HepG2 (cell line): ENCODE data around the gene GGT7.
A peak's percentile ranks its signal among the peaks of the same experiment; 100 is the strongest.

Experiments used
- AKNA ChIP-seq: sonication (generic); formaldehyde crosslinking; IDR thresholded peaks from 2 replicates; pipeline ENCODE4 v1.4.0; 2020; ENCODE audit warnings: missing genetic modification reagents, borderline replicate concordance
- CTCF ChIP-seq: sonication (generic); formaldehyde crosslinking; IDR thresholded peaks from 2 replicates; pipeline ENCODE4 v1.5.0; 2020; ENCODE audit warnings: mild to moderate bottlenecking, missing genetic modification reagents, moderate library complexity
- GABPA ChIP-seq, 2 experiments: IDR thresholded peaks; 2 replicates each; pipeline ENCODE4 v1.6.1; 2011 to 2016; ENCODE audit warnings: low read depth in 2 of 2, low read length in 1 of 2, missing biosample characterization in 1 of 2, missing genetic modification characterization in 1 of 2
- HDAC6 ChIP-seq: fragments of 200-600 bp; sonication (generic); IDR thresholded peaks from 2 replicates; pipeline ENCODE4 v1.7.0; 2017; ENCODE audit warnings: mild to moderate bottlenecking, antibody characterized with exemption, low read length, low read depth
- POLR2A ChIP-seq, 2 experiments: IDR thresholded peaks; 2 replicates each; pipeline ENCODE4 v1.6.1; 2011; ENCODE audit warnings: low read depth in 2 of 2, low read length in 2 of 2, mild to moderate bottlenecking in 1 of 2, moderate library complexity in 1 of 2; ENCODE audit not compliant: insufficient read depth in 1 of 2
- PRDM15 ChIP-seq: sonication (generic); formaldehyde crosslinking; IDR thresholded peaks from 2 replicates; pipeline ENCODE4 v1.4.0; 2020; ENCODE audit warnings: missing genetic modification reagents
- RFX1 ChIP-seq: fragments of 450-650 bp; IDR thresholded peaks from 2 replicates; pipeline ENCODE4 v1.6.1; 2017
- SP1 ChIP-seq, 2 experiments: fragments of 450-650 bp in 1 of 2; sonication (generic) in 1 of 2; formaldehyde crosslinking in 1 of 2; IDR thresholded peaks; 2 replicates each; pipeline versions ENCODE4 v1.4.0 to v1.6.1; 2016 to 2020; ENCODE audit warnings: missing genetic modification reagents in 1 of 2
- ZNF207 ChIP-seq: fragments of 450-650 bp; IDR thresholded peaks from 2 replicates; pipeline ENCODE4 v1.6.1; 2016; ENCODE audit warnings: antibody characterized with exemption, borderline replicate concordance
- ZNF282 ChIP-seq: fragments of 450-650 bp; IDR thresholded peaks from 2 replicates; pipeline ENCODE4 v1.6.1; 2018; ENCODE audit not compliant: partially characterized antibody
- ZNF333 ChIP-seq: sonication (generic); formaldehyde crosslinking; IDR thresholded peaks from 2 replicates; pipeline ENCODE4 v1.4.0; 2020; ENCODE audit warnings: mild to moderate bottlenecking, missing genetic modification reagents, borderline replicate concordance
- ZNF776 ChIP-seq: sonication (generic); formaldehyde crosslinking; IDR thresholded peaks from 2 replicates; pipeline ENCODE4 v1.4.0; 2020; ENCODE audit warnings: mild to moderate bottlenecking, missing genetic modification reagents
- ZNF841 ChIP-seq: sonication (generic); formaldehyde crosslinking; IDR thresholded peaks from 2 replicates; pipeline ENCODE4 v1.8.1; 2023; ENCODE audit warnings: missing genetic modification reagents, borderline replicate concordance

- TF ChIP-seq PRDM15 (CRISPR knock-in tag) (no peak), HDAC6 (no peak), SP1 (IDR thresholded peaks at IDR 0.05) (no peak), SP1 (CRISPR knock-in tag; IDR thresholded peaks at IDR 0.05) (no peak), CTCF (CRISPR knock-in tag) (peak; percentile 65), GABPA (IDR thresholded peaks at IDR 0.05; ENCODE audit: low read depth, low read length) (no peak), GABPA (CRISPR knock-in tag; IDR thresholded peaks at IDR 0.05; ENCODE audit: low read depth) (no peak), ZNF282 (no peak), ZNF333 (CRISPR knock-in tag) (no peak), RFX1 (no peak), ZNF841 (CRISPR knock-in tag) (no peak), ZNF207 (no peak), ZNF776 (no peak), POLR2A (IDR thresholded peaks at IDR 0.05; ENCODE audit: insufficient read depth in 1 of 2, low read depth in 2 of 2, low read length in 2 of 2) (no peak), AKNA (no peak)
Measured at GRCh38 chr20:34834459-34834893, 38.2 kb downstream of the GGT7 start.
